ENCODE data around the gene CDIPT. TPM values are rescaled to one million over a fixed set of nuclear protein-coding genes. Genes with fewer than 3 reads are reported as not detected.

Gene CDIPT
- total RNA-seq, 1 experiment from 2014 or later: 60.5 TPM

GRCh38 chr16:29877266-29877961 is 14.4 kb upstream of the CDIPT start:
- ChIA-PET POLR2A (ENCODE audit: unreplicated experiment) (no interaction called here), CTCF (no interaction called here)
- Histone ChIP-seq H3K36me3 (ENCODE audit: low read depth, low read length) (no peaks in the 10 kb centered on the region), H3K9me3 (ENCODE audit: low read length) (no peaks in the 10 kb centered on the region), H3K9me2 (replicated peaks; ENCODE audit: low read length) (no peaks in the 10 kb centered on the region), H2AFZ (ENCODE audit: low read length) (no peak overlapping the region), H4K20me1 (ENCODE audit: low read length) (no peaks in the 10 kb centered on the region), H3F3A (ENCODE audit: low read length, unreplicated experiment) (no peaks in the 10 kb centered on the region), H3K27ac (ENCODE audit: low read length) (no peak overlapping the region), H3K4me3 (ENCODE audit: low read length) (no peak overlapping the region), H3K4me2 (ENCODE audit: low read length) (no peak overlapping the region), H3K4me1 (ENCODE audit: insufficient read depth, low read length) (no peaks in the 10 kb centered on the region), H3K79me2 (ENCODE audit: low read length) (no peaks in the 10 kb centered on the region), H3K27me3 (ENCODE audit: low read length) (no peaks in the 10 kb centered on the region), H3K9ac (ENCODE audit: low read length) (no peak overlapping the region)
- ATAC-seq: no peak
- BruUV-seq (replicated peaks): no TSS peak
- DNase-seq: no peak
- TF ChIP-seq EZH2phosphoT487 (IDR thresholded peaks at IDR 0.05; ENCODE audit: borderline replicate concordance, low read length) (no peak), EZH2 (IDR thresholded peaks at IDR 0.05; ENCODE audit: low read length, unreplicated experiment) (no peak)
- TF ChIP-seq, protein P1, sequence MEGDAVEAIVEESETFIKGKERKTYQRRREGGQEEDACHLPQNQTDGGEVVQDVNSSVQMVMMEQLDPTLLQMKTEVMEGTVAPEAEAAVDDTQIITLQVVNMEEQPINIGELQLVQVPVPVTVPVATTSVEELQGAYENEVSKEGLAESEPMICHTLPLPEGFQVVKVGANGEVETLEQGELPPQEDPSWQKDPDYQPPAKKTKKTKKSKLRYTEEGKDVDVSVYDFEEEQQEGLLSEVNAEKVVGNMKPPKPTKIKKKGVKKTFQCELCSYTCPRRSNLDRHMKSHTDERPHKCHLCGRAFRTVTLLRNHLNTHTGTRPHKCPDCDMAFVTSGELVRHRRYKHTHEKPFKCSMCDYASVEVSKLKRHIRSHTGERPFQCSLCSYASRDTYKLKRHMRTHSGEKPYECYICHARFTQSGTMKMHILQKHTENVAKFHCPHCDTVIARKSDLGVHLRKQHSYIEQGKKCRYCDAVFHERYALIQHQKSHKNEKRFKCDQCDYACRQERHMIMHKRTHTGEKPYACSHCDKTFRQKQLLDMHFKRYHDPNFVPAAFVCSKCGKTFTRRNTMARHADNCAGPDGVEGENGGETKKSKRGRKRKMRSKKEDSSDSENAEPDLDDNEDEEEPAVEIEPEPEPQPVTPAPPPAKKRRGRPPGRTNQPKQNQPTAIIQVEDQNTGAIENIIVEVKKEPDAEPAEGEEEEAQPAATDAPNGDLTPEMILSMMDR (conservative IDR thresholded peaks at IDR 0.05; ENCODE audit: low read depth, low read length): no peak
- intact Hi-C loops (cut with micrococcal nuclease): no loop called here

- H3K4me2 ChIP-seq (ENCODE audit: low read length): no peak overlapping the region
- no TSS peak for BruUV-seq (replicated peaks)
Measured at GRCh38 chr16:29876594-29877249, 13.7 kb upstream of the CDIPT start.

DNA sequence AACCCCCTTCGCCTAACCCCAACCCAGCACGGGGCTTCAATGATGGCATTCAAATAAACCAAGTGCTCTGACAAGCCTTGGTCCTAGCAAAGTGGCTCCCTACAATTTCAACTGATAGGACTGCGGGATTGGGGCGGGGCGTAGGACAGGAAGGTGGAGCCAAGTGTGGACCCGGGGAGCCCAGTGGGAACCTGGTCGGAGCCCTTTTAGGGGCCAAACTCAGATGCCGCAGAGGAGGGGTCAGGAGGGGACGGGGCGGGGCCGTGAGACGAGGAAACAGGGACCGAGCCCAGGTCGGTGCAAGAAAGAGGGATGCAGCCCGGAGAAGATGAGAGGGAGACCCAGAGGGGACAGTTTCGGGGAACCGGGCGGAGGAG is 13.2 kb upstream of the CDIPT start:
- no peaks in the 10 kb centered on the region for H3K36me3 ChIP-seq (ENCODE audit: low read depth, low read length)
- H3K4me3 ChIP-seq (ENCODE audit: low read length): no peak overlapping the region
- H4K20me1 ChIP-seq (ENCODE audit: low read length): no peaks in the 10 kb centered on the region
- no peaks in the 10 kb centered on the region for H3K4me1 ChIP-seq (ENCODE audit: insufficient read depth, low read length)
- intact Hi-C loops (cut with micrococcal nuclease): no loop called here
- no TSS peak for BruUV-seq (replicated peaks)
- no peak overlapping the region for H2AFZ ChIP-seq (ENCODE audit: low read length)
- no peak for DNase-seq
- no peaks in the 10 kb centered on the region for H3K79me2 ChIP-seq (ENCODE audit: low read length)
- TF ChIP-seq EZH2phosphoT487 (IDR thresholded peaks at IDR 0.05; ENCODE audit: borderline replicate concordance, low read length): no peak
- TF ChIP-seq EZH2 (IDR thresholded peaks at IDR 0.05; ENCODE audit: low read length, unreplicated experiment): no peak
- TF ChIP-seq, protein P1 (conservative IDR thresholded peaks at IDR 0.05; ENCODE audit: low read depth, low read length): no peak
- no peak for ATAC-seq
- CTCF ChIA-PET: no interaction called here
- no peaks in the 10 kb centered on the region for H3K9me3 ChIP-seq (ENCODE audit: low read length)
- no peak overlapping the region for H3K4me2 ChIP-seq (ENCODE audit: low read length)
- POLR2A ChIA-PET (ENCODE audit: unreplicated experiment): no interaction called here
- no peaks in the 10 kb centered on the region for H3K27me3 ChIP-seq (ENCODE audit: low read length)
- no peak overlapping the region for H3K9ac ChIP-seq (ENCODE audit: low read length)
- H3K27ac ChIP-seq (ENCODE audit: low read length): no peak overlapping the region
- no peaks in the 10 kb centered on the region for H3F3A ChIP-seq (ENCODE audit: low read length, unreplicated experiment)
- H3K9me2 ChIP-seq (replicated peaks; ENCODE audit: low read length): no peaks in the 10 kb centered on the region

More at GRCh38 chr16:29876594-29877249, 13.7 kb upstream of the CDIPT start:
- DNase-seq: no peak
- H3K9me2 ChIP-seq (replicated peaks; ENCODE audit: low read length): no peaks in the 10 kb centered on the region
- no peaks in the 10 kb centered on the region for H3F3A ChIP-seq (ENCODE audit: low read length, unreplicated experiment)
- no peaks in the 10 kb centered on the region for H3K9me3 ChIP-seq (ENCODE audit: low read length)
- no peaks in the 10 kb centered on the region for H4K20me1 ChIP-seq (ENCODE audit: low read length)
- no peak for ATAC-seq
- intact Hi-C loops (cut with micrococcal nuclease): no loop called here
- H3K4me1 ChIP-seq (ENCODE audit: insufficient read depth, low read length): no peaks in the 10 kb centered on the region
- no peak overlapping the region for H3K4me3 ChIP-seq (ENCODE audit: low read length)
- H3K27ac ChIP-seq (ENCODE audit: low read length): no peak overlapping the region
- TF ChIP-seq EZH2 (IDR thresholded peaks at IDR 0.05; ENCODE audit: low read length, unreplicated experiment): no peak
- no peak overlapping the region for H2AFZ ChIP-seq (ENCODE audit: low read length)
- H3K27me3 ChIP-seq (ENCODE audit: low read length): no peaks in the 10 kb centered on the region
- H3K9ac ChIP-seq (ENCODE audit: low read length): no peak overlapping the region
- no peaks in the 10 kb centered on the region for H3K79me2 ChIP-seq (ENCODE audit: low read length)
- no peaks in the 10 kb centered on the region for H3K36me3 ChIP-seq (ENCODE audit: low read depth, low read length)
- ChIA-PET POLR2A (ENCODE audit: unreplicated experiment) (no interaction called here), CTCF (no interaction called here)
